ENCODE measurements around the gene KIAA0408.

GRCh38 chr6:127452803-127453202 is 6.4 kb downstream of the KIAA0408 start:
- TF ChIP-seq CTCF (IDR thresholded peaks at IDR 0.05): no peak
- no peak for TF ChIP-seq POLR2A (IDR thresholded peaks at IDR 0.05; ENCODE audit: low read depth)
- TF ChIP-seq POLR2AphosphoS5 (IDR thresholded peaks at IDR 0.05): no peak
- TF ChIP-seq EP300 (IDR thresholded peaks at IDR 0.05): no peak

Data from esophagus muscularis mucosa (tissue), 4 donors.